ENCODE data around the gene SHD. TPM values are rescaled to one million over a fixed set of nuclear protein-coding genes. Genes with fewer than 3 reads are reported as not detected.

The SHD gene
- total RNA-seq, 1 experiment from 2014 or later, result 4.4 TPM

DNA sequence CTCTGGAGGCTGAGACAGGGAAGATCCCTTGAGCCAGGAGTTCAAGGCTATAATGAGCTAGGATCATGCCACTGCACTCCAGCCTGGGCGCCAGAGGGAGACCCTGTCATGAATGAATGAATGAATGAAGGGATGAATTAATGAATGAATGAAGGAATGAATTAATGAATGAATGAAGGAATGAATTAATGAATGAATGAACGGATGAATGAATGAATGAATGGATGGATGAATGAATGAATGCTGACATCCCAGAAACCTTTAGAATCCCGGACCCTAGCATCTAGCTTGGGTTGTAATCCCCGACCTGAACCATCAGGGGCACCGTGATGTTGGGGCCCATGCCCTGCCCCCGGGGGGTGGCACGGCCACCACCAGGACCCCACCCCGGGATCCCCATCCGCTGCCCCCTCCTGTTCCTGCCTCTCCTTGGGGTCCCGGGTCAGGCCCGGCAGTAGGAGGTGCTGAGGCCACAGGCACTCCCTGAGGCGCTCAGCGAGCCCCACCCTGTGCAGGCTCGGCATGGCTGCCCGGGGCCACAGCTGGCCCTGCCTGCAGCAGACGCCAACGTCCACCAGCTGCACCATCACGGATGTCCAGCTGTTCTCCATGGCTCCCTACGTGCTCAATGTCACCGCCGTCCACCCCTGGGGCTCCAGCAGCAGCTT is 46.3 kb upstream of the SHD start:
- no peak overlapping the region for H3K4ac ChIP-seq (ENCODE audit: low read depth, low read length)
- H2AK5ac ChIP-seq (ENCODE audit: insufficient read length, low read length), result no peak overlapping the region
- H3K9ac ChIP-seq (ENCODE audit: extremely low read depth, insufficient read length, low read length), result no peak overlapping the region
- H3K27me3 Mint-ChIP-seq (ENCODE audit: low read depth), result peaks cover 3% of the 10 kb centered on the region; the same call in 1 of the 2 replicates
- H3K23ac ChIP-seq (ENCODE audit: insufficient read length, low read depth, low read length), result no peak overlapping the region
- 100% methylated on average over 1 of the region's 21 CpGs for WGBS (ENCODE audit: extremely low coverage, insufficient read length, low lambda C conversion rate)
- no peak overlapping the region for H2BK12ac ChIP-seq (ENCODE audit: insufficient read length, low read depth, low read length)
- H3K27ac Mint-ChIP-seq, result no peak overlapping the region; a peak in 1 of 7 replicates
- peak overlapping the region in 1 of 2 experiments; percentile 54; a peak in 1 of 5 replicates for H3K4me3 Mint-ChIP-seq
- H2BK20ac ChIP-seq (ENCODE audit: low read depth, low read length, poor library complexity, severe bottlenecking), result no peak overlapping the region
- H3K79me1 ChIP-seq (ENCODE audit: insufficient read depth, low read depth, low read length, poor library complexity, severe bottlenecking), result no peaks in the 10 kb centered on the region
- H3K9me3 Mint-ChIP-seq, result peaks cover 1 to 5% of the 10 kb centered on the region in 2 experiments; a peak in 2 of 5 replicates
- no peaks in the 10 kb centered on the region for H3K36me3 Mint-ChIP-seq (ENCODE audit: insufficient read depth in 1 of 3, low read depth in 3 of 3)
- H3T11ph ChIP-seq (ENCODE audit: low read length), result no peak overlapping the region
- DNase-seq, result no peak
- H4K8ac ChIP-seq (replicated peaks; ENCODE audit: insufficient read length, low read depth, low read length), result no peak overlapping the region
- no peak overlapping the region for H3K27ac ChIP-seq (ENCODE audit: insufficient read length, low read depth, low read length)
- no peak overlapping the region for H4K91ac ChIP-seq (ENCODE audit: insufficient read length, low read depth, low read length)
- no peaks in the 10 kb centered on the region for H3K4me1 ChIP-seq (ENCODE audit: insufficient read depth, low read length)
- no peak overlapping the region for H2AFZ ChIP-seq (ENCODE audit: low read length)
- H3K18ac ChIP-seq (ENCODE audit: insufficient read length, low read depth, low read length), result no peak overlapping the region
- no peaks in the 10 kb centered on the region for H3K27me3 ChIP-seq (ENCODE audit: insufficient read depth, low read length)
- TF ChIP-seq, protein P1, sequence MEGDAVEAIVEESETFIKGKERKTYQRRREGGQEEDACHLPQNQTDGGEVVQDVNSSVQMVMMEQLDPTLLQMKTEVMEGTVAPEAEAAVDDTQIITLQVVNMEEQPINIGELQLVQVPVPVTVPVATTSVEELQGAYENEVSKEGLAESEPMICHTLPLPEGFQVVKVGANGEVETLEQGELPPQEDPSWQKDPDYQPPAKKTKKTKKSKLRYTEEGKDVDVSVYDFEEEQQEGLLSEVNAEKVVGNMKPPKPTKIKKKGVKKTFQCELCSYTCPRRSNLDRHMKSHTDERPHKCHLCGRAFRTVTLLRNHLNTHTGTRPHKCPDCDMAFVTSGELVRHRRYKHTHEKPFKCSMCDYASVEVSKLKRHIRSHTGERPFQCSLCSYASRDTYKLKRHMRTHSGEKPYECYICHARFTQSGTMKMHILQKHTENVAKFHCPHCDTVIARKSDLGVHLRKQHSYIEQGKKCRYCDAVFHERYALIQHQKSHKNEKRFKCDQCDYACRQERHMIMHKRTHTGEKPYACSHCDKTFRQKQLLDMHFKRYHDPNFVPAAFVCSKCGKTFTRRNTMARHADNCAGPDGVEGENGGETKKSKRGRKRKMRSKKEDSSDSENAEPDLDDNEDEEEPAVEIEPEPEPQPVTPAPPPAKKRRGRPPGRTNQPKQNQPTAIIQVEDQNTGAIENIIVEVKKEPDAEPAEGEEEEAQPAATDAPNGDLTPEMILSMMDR (conservative IDR thresholded peaks at IDR 0.05), result no peak
- H2BK15ac ChIP-seq (ENCODE audit: low read depth, low read length), result no peak overlapping the region
- H2BK5ac ChIP-seq (ENCODE audit: insufficient read length, low read length), result no peak overlapping the region
- H2BK120ac ChIP-seq (ENCODE audit: low read depth, low read length, poor library complexity, severe bottlenecking), result no peak overlapping the region
- peaks cover 3% of the 10 kb centered on the region for H3K23me2 ChIP-seq (ENCODE audit: insufficient read length, low read depth, low read length, poor library complexity, severe bottlenecking)
- H3K14ac ChIP-seq (ENCODE audit: insufficient read depth, low read length), result no peak overlapping the region
- no peak overlapping the region for H3K56ac ChIP-seq (ENCODE audit: insufficient read length, low read depth, low read length)
- H3K9me3 ChIP-seq (ENCODE audit: control insufficient read depth, low read depth, low read length), result no peaks in the 10 kb centered on the region
- H4K20me1 ChIP-seq (ENCODE audit: control insufficient read depth, insufficient read depth, insufficient read length), result no peaks in the 10 kb centered on the region
- H3K4me2 ChIP-seq (ENCODE audit: insufficient read depth, insufficient read length, low read length), result no peak overlapping the region
- H4K5ac ChIP-seq (ENCODE audit: insufficient read length, low read depth, low read length), result no peak overlapping the region
- H3K79me2 ChIP-seq (ENCODE audit: insufficient read depth, low read length), result no peaks in the 10 kb centered on the region
- H3K4me1 Mint-ChIP-seq, result peaks cover 0 to 5% of the 10 kb centered on the region in 2 experiments; a peak in 2 of 4 replicates

Data from H9 (cell line).